ENCODE results near the gene GPI.

GRCh38 chr19:34393629-34394028 lies 28.6 kb downstream of the GPI start:
- TF ChIP-seq CTCF (conservative IDR thresholded peaks at IDR 0.05 in 1 of 2, IDR thresholded peaks at IDR 0.05 in 1 of 2; ENCODE audit: extremely low read depth in 1 of 2, insufficient read depth in 1 of 2, low read depth in 1 of 2, low read length in 2 of 2) (no peak), EZH2 (IDR thresholded peaks at IDR 0.05; ENCODE audit: borderline replicate concordance, low read length) (no peak)
